Measurements from ENCODE around the gene TFCP2.

The TFCP2 gene

GRCh38 chr12:51197736-51198567, 25.0 kb upstream of the TFCP2 start:
- in situ Hi-C loops (cut with HindIII; ENCODE audit: low sequenced_read_pairs) = no loop called here
- TF ChIP-seq, protein P1, sequence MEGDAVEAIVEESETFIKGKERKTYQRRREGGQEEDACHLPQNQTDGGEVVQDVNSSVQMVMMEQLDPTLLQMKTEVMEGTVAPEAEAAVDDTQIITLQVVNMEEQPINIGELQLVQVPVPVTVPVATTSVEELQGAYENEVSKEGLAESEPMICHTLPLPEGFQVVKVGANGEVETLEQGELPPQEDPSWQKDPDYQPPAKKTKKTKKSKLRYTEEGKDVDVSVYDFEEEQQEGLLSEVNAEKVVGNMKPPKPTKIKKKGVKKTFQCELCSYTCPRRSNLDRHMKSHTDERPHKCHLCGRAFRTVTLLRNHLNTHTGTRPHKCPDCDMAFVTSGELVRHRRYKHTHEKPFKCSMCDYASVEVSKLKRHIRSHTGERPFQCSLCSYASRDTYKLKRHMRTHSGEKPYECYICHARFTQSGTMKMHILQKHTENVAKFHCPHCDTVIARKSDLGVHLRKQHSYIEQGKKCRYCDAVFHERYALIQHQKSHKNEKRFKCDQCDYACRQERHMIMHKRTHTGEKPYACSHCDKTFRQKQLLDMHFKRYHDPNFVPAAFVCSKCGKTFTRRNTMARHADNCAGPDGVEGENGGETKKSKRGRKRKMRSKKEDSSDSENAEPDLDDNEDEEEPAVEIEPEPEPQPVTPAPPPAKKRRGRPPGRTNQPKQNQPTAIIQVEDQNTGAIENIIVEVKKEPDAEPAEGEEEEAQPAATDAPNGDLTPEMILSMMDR (IDR thresholded peaks at IDR 0.05; ENCODE audit: low read depth, low read length) = no peak
- no peak overlapping the region for H3K4me3 ChIP-seq (ENCODE audit: low read depth, low read length)
- no peak for DNase-seq (ENCODE audit: low read depth, low spot score)

GRCh38 chr12:51196547-51196946, 23.6 kb upstream of the TFCP2 start:
- TF ChIP-seq, protein P1 (IDR thresholded peaks at IDR 0.05; ENCODE audit: low read depth, low read length) = no peak
- H3K4me3 ChIP-seq (ENCODE audit: low read depth, low read length) = no peak overlapping the region
- DNase-seq (ENCODE audit: low read depth, low spot score) = no peak
- in situ Hi-C loops (cut with HindIII; ENCODE audit: low sequenced_read_pairs) = no loop called here

GRCh38 chr12:51195841-51196240, 22.9 kb upstream of the TFCP2 start:
- H3K4me3 ChIP-seq (ENCODE audit: low read depth, low read length) = no peak overlapping the region
- in situ Hi-C loops (cut with HindIII; ENCODE audit: low sequenced_read_pairs) = no loop called here
- no peak for DNase-seq (ENCODE audit: low read depth, low spot score)
- TF ChIP-seq, protein P1 (IDR thresholded peaks at IDR 0.05; ENCODE audit: low read depth, low read length) = no peak

DNA sequence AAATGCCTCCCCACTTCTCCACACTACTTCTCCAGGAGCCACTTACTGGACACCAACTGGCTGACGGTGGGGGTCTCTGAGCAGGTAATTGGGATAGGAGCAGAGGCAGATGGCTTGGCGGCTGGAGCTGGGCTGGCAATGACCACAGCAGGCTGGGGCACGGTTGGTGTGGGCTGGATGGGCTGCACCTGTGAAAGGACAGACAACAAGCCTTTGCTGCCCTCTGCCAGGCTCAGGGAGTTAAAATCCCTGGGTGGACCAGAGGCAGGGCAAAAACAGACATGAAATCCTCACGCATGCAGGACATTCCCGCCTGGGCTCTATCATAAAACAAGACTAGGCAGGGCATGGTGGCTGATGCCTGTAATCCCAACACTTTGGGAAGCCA, 19.3 kb upstream of the TFCP2 start:
- no peak overlapping the region for H3K4me3 ChIP-seq (ENCODE audit: low read depth, low read length)
- TF ChIP-seq, protein P1 (IDR thresholded peaks at IDR 0.05; ENCODE audit: low read depth, low read length) = no peak
- DNase-seq (ENCODE audit: low read depth, low spot score) = no peak
- in situ Hi-C loops (cut with HindIII; ENCODE audit: low sequenced_read_pairs) = no loop called here

- TF ChIP-seq, protein P1 (IDR thresholded peaks at IDR 0.05; ENCODE audit: low read depth, low read length) = no peak
- in situ Hi-C loops (cut with HindIII; ENCODE audit: low sequenced_read_pairs) = no loop called here
- no peak for DNase-seq (ENCODE audit: low read depth, low spot score)
- no peak overlapping the region for H3K4me3 ChIP-seq (ENCODE audit: low read depth, low read length)
Observed at GRCh38 chr12:51191516-51192283, 18.8 kb upstream of the TFCP2 start.

- no peak for DNase-seq (ENCODE audit: low read depth, low spot score)
- TF ChIP-seq, protein P1 (IDR thresholded peaks at IDR 0.05; ENCODE audit: low read depth, low read length) = no peak
- in situ Hi-C loops (cut with HindIII; ENCODE audit: low sequenced_read_pairs) = no loop called here
- no peak overlapping the region for H3K4me3 ChIP-seq (ENCODE audit: low read depth, low read length)
Observed at GRCh38 chr12:51190820-51191219, 17.9 kb upstream of the TFCP2 start.
